H1 (cell line): ENCODE results near the gene CAPN8. TPM values are rescaled to one million over a fixed set of nuclear protein-coding genes. Genes with fewer than 3 reads are reported as not detected.

ENCODE experiments used
- CTCF ChIA-PET: fragments of 300-600 bp; sonication (Branson Sonifier 250); formaldehyde crosslinking; loops from one replicate; lab custom pipeline; 2021; ENCODE audit not compliant: partially characterized antibody; lab: Charles Lee
- POLR2A ChIA-PET: fragments of 300-600 bp; sonication (Branson Sonifier 250); formaldehyde crosslinking; loops from one replicate; lab custom pipeline; 2021; ENCODE audit warnings: inconsistent platforms; ENCODE audit not compliant: partially characterized antibody; lab: Charles Lee
- DNase-seq, 2 experiments: peaks; one replicate each; pipeline versions ENCODE4 v3.0.0 to v3.0.0-alpha.2; 2010 to 2022; ENCODE audit warnings: low spot score in 2 of 2, low read depth in 1 of 2, mixed read lengths in 1 of 2
- FAIRE-seq: peaks from 2 replicates; lab custom pipeline; 2011; peaks lifted over from hg19 to GRCh38; lab: Jason Lieb, UNC
- H2AFZ ChIP-seq: 2 replicates; pipeline ENCODE4 v1.8.1; 2012; ENCODE audit warnings: low read length, inconsistent platforms
- H2AK5ac ChIP-seq: 2 replicates; pipeline ENCODE4 v1.6.1; 2013; ENCODE audit warnings: low read depth, low read length
- H2BK120ac ChIP-seq: replicated peaks from 2 replicates; pipeline ENCODE3; 2013; ENCODE audit warnings: low read depth, low read length, inconsistent platforms
- H2BK12ac ChIP-seq: 2 replicates; pipeline ENCODE4 v1.6.1; 2013; ENCODE audit warnings: low read depth, low read length
- H2BK15ac ChIP-seq: 2 replicates; pipeline ENCODE4 v1.6.1; 2013; ENCODE audit warnings: low read length
- H2BK20ac ChIP-seq: 2 replicates; pipeline ENCODE4 v1.6.1; 2013; ENCODE audit warnings: low read length
- H2BK5ac ChIP-seq: 2 replicates; pipeline ENCODE4 v1.6.1; 2013; ENCODE audit warnings: low read depth, low read length
- H3K14ac ChIP-seq: 2 replicates; pipeline ENCODE4 v1.6.1; 2013; ENCODE audit warnings: inconsistent platforms; ENCODE audit not compliant: insufficient read length
- H3K18ac ChIP-seq: 2 replicates; pipeline ENCODE4 v1.6.1; 2013; ENCODE audit warnings: low read length; ENCODE audit errors: extremely low read depth
- H3K23ac ChIP-seq: 2 replicates; pipeline ENCODE4 v1.6.1; 2013; ENCODE audit warnings: inconsistent platforms; ENCODE audit not compliant: insufficient read length
- H3K23me2 ChIP-seq: 2 replicates; pipeline ENCODE4 v1.6.1; 2013; ENCODE audit warnings: low read depth, low read length
- H3K27ac ChIP-seq: 2 replicates; pipeline ENCODE4 v1.6.1; 2011; ENCODE audit warnings: low read depth, low read length, inconsistent platforms
- H3K27me3 ChIP-seq, 4 experiments: replicated peaks in 1 of 4; 1 replicate in 1 of 4; 2 replicates in 3 of 4; pipeline versions ENCODE4 v1.6.1 to v1.8.1; 2011 to 2013; ENCODE audit warnings: low read length in 3 of 4, mild to moderate bottlenecking in 3 of 4, inconsistent platforms in 2 of 4, mixed read lengths in 2 of 4, moderate library complexity in 1 of 4; ENCODE audit not compliant: control insufficient read depth in 3 of 4, insufficient read depth in 3 of 4; ENCODE audit errors: extremely low read depth in 1 of 4
- H3K36me3 ChIP-seq, 4 experiments: 2 replicates each; pipeline versions ENCODE4 v1.6.1 to v1.8.1; 2011 to 2013; ENCODE audit warnings: mild to moderate bottlenecking in 4 of 4, low read length in 3 of 4, moderate library complexity in 2 of 4, control low read depth in 1 of 4, inconsistent platforms in 1 of 4; ENCODE audit not compliant: insufficient read depth in 4 of 4, control insufficient read depth in 2 of 4
- H3K4ac ChIP-seq: replicated peaks from 2 replicates; pipeline ENCODE3; 2013; ENCODE audit warnings: low read length, low read depth, mixed read lengths, inconsistent platforms; ENCODE audit not compliant: insufficient read length
- H3K4me1 ChIP-seq, 4 experiments: replicated peaks in 1 of 4; 1 replicate in 1 of 4; 2 replicates in 3 of 4; pipeline versions ENCODE4 v1.6.1 to v1.8.1; 2011 to 2013; ENCODE audit warnings: low read length in 3 of 4, inconsistent platforms in 2 of 4, mixed read lengths in 1 of 4; ENCODE audit not compliant: insufficient read depth in 4 of 4, control insufficient read depth in 3 of 4
- H3K4me2 ChIP-seq, 2 experiments: 2 replicates each; pipeline versions ENCODE4 v1.6.1 to v1.8.1; 2011 to 2013; ENCODE audit warnings: low read depth in 2 of 2, low read length in 2 of 2, control low read depth in 1 of 2, inconsistent platforms in 1 of 2, mild to moderate bottlenecking in 1 of 2; ENCODE audit not compliant: insufficient read depth in 1 of 2
- H3K4me3 ChIP-seq, 4 experiments: fragments of 200-600, 300-600 bp in 1 of 4; sonication (generic), shearing (Covaris generic), sonication (Bioruptor Twin) in 1 of 4; 2 replicates each; pipeline versions ENCODE4 v1.5.1 to v1.8.1; 2011 to 2016; ENCODE audit warnings: low read length in 4 of 4, low read depth in 3 of 4, control low read depth in 2 of 4, inconsistent platforms in 2 of 4, mild to moderate bottlenecking in 2 of 4, mixed read lengths in 1 of 4, moderate library complexity in 1 of 4; ENCODE audit not compliant: insufficient read depth in 2 of 4; ENCODE audit errors: extremely low read depth in 1 of 4
- H3K56ac ChIP-seq: replicated peaks from 2 replicates; pipeline ENCODE3; 2013; ENCODE audit warnings: low read depth, mild to moderate bottlenecking, mixed read lengths, low read length, inconsistent platforms; ENCODE audit not compliant: insufficient read length
- H3K79me1 ChIP-seq: 2 replicates; pipeline ENCODE4 v1.6.1; 2013; ENCODE audit warnings: low read depth, low read length, control low read depth
- H3K79me2 ChIP-seq, 2 experiments: 2 replicates each; pipeline versions ENCODE4 v1.6.1 to v1.8.1; 2012 to 2013; ENCODE audit warnings: low read length in 2 of 2, mild to moderate bottlenecking in 2 of 2, inconsistent platforms in 1 of 2; ENCODE audit not compliant: insufficient read depth in 2 of 2, control insufficient read depth in 1 of 2
- H3K9ac ChIP-seq, 4 experiments: replicated peaks in 1 of 4; 1 replicate in 1 of 4; 2 replicates in 3 of 4; pipeline versions ENCODE4 v1.6.1 to v1.8.1; 2011 to 2013; ENCODE audit warnings: low read depth in 3 of 4, low read length in 3 of 4, control low read depth in 2 of 4, mild to moderate bottlenecking in 2 of 4, moderate library complexity in 2 of 4, inconsistent platforms in 1 of 4; ENCODE audit errors: extremely low read depth in 1 of 4
- H3K9me3 ChIP-seq, 2 experiments: 2 replicates each; pipeline versions ENCODE4 v1.6.1 to v1.8.1; 2012 to 2013; ENCODE audit warnings: mild to moderate bottlenecking in 2 of 2, moderate library complexity in 2 of 2, control low read depth in 1 of 2, inconsistent platforms in 1 of 2, low read depth in 1 of 2, low read length in 1 of 2, mixed read lengths in 1 of 2; ENCODE audit not compliant: insufficient read depth in 2 of 2
- H4K20me1 ChIP-seq, 2 experiments: replicated peaks in 1 of 2; 2 replicates each; pipeline versions ENCODE3 to v1.8.1; 2011 to 2013; ENCODE audit warnings: inconsistent platforms in 2 of 2, low read length in 2 of 2, mild to moderate bottlenecking in 1 of 2; ENCODE audit not compliant: insufficient read depth in 2 of 2, control insufficient read depth in 1 of 2
- H4K5ac ChIP-seq: 2 replicates; pipeline ENCODE4 v1.6.1; 2013; ENCODE audit warnings: low read length, low read depth, mixed read lengths, inconsistent platforms; ENCODE audit not compliant: insufficient read length
- H4K8ac ChIP-seq: 2 replicates; pipeline ENCODE4 v1.8.0; 2013; ENCODE audit warnings: mild to moderate bottlenecking, moderate library complexity, low read length, inconsistent platforms; ENCODE audit not compliant: insufficient read depth; ENCODE audit errors: extremely low read depth
- H4K91ac ChIP-seq: replicated peaks from 2 replicates; pipeline ENCODE3; 2013; ENCODE audit warnings: low read length, mixed read lengths, inconsistent platforms; ENCODE audit not compliant: insufficient read length
- EP300 ChIP-seq, 2 experiments: IDR thresholded peaks; 1 replicate in 1 of 2; 2 replicates in 1 of 2; pipeline ENCODE4 v1.6.1; 2011 to 2012; ENCODE audit warnings: low read depth in 2 of 2, low read length in 2 of 2, mild to moderate bottlenecking in 2 of 2, borderline replicate concordance in 1 of 2, inconsistent platforms in 1 of 2, moderate library complexity in 1 of 2
- GABPA ChIP-seq: IDR thresholded peaks from 2 replicates; pipeline ENCODE4 v1.6.1; 2011; ENCODE audit warnings: mild to moderate bottlenecking, low read length, moderate library complexity, borderline replicate concordance; ENCODE audit not compliant: insufficient read depth
- KDM5A ChIP-seq: fragments of 200-600 bp; IDR thresholded peaks from 2 replicates; pipeline ENCODE4 v1.7.1; 2012; ENCODE audit warnings: mild to moderate bottlenecking, low read length, inconsistent platforms, mixed read lengths
- POU5F1 ChIP-seq: IDR thresholded peaks from 2 replicates; pipeline ENCODE4 v1.6.1; 2011; ENCODE audit warnings: low read depth, mild to moderate bottlenecking, low read length, moderate library complexity
- RBBP5 ChIP-seq: IDR thresholded peaks from 2 replicates; pipeline ENCODE4 v1.7.1; 2012; ENCODE audit warnings: low read depth, mild to moderate bottlenecking, inconsistent platforms, low read length, moderate library complexity, borderline replicate concordance
- RNF2 ChIP-seq: fragments of 200-900, 300-1000 bp; sonication (generic); IDR thresholded peaks from 2 replicates; pipeline ENCODE4 v1.7.1; 2016; ENCODE audit warnings: borderline replicate concordance, low read depth, mild to moderate bottlenecking, antibody characterized with exemption, low read length; ENCODE audit not compliant: poor library complexity, severe bottlenecking; ENCODE audit errors: missing control alignments
- RXRA ChIP-seq: IDR thresholded peaks from 2 replicates; pipeline ENCODE4 v1.6.1; 2011; ENCODE audit warnings: low read depth, mild to moderate bottlenecking, low read length, moderate library complexity; ENCODE audit not compliant: insufficient read depth
- SIRT6 ChIP-seq: IDR thresholded peaks from one replicate; pipeline ENCODE4 v1.7.1; 2012; ENCODE audit warnings: low read length, inconsistent platforms
- SP1 ChIP-seq: IDR thresholded peaks from 2 replicates; pipeline ENCODE4 v1.6.1; 2011; ENCODE audit warnings: low read depth, low read length
- SP2 ChIP-seq: IDR thresholded peaks from 2 replicates; pipeline ENCODE4 v1.6.1; 2012; ENCODE audit warnings: mild to moderate bottlenecking, low read length, inconsistent platforms
- WGBS, 2 experiments: shearing (Covaris generic) in 1 of 2; methylation state at CpG; one replicate each; pipeline versions ENCODE4 v1.1.6 to v1.1.7; 2013 to 2015; ENCODE audit warnings: low lambda C conversion rate in 2 of 2, mixed read lengths in 2 of 2, inconsistent platforms in 1 of 2, low coverage in 1 of 2, missing lambda C conversion rate in 1 of 2; ENCODE audit not compliant: insufficient replicate concordance in 2 of 2, insufficient coverage in 1 of 2, insufficient read length in 1 of 2; ENCODE audit errors: extremely low coverage in 1 of 2, missing lambda C conversion rate in 1 of 2; 5-methylcytosine and 5-hydroxymethylcytosine counted together
- polyA plus RNA-seq, 7 experiments: library from polyadenylated mRNA; depleted of rRNA in 3 of 7; stranded (reverse) in 5 of 7; unstranded in 2 of 7; fragments of >200 nt in 5 of 7; fragments of 200-250 nt in 2 of 7; gene quantifications; 1 replicate in 5 of 7; 2 replicates in 1 of 7; 4 replicates in 1 of 7; pipeline versions ENCODE4 v1.2.1 to v1.2.3, GENCODE V29; 2011 to 2013; ENCODE audit warnings: missing spikeins in 2 of 7, mixed read lengths in 2 of 7
- total RNA-seq: library from RNA; stranded (reverse); fragmentation: NEBNext Ultra II Directional; extraction: Animal tissue kit (Norgen Biotek cat#: 25700); gene quantifications from 2 replicates; pipeline ENCODE4 v1.2.1, GENCODE V29; 2021

Gene CAPN8
- total and polyA plus RNA-seq, 2 of the 8 experiments (the other 6 are each of a cell fraction or from before 2014, with no cell fraction given) = 0.20 to 0.26 TPM

GRCh38 chr1:223650465-223650864, 15.0 kb downstream of the CAPN8 start:
- Histone ChIP-seq H3K9ac (no peak overlapping the region), H3K36me3 (no peaks in the 10 kb centered on the region), H4K20me1 (no peaks in the 10 kb centered on the region), H3K4ac (no peak overlapping the region), H2AK5ac (no peak overlapping the region), H2BK15ac (no peak overlapping the region), H3K23me2 (no peaks in the 10 kb centered on the region), H3K4me2 (no peak overlapping the region), H4K8ac (no peak overlapping the region), H3K27ac (no peak overlapping the region), H3K4me1 (peaks cover 8 to 23% (median 13%) of the 10 kb centered on the region in 4 experiments), H2AFZ (no peak overlapping the region), H3K4me3 (no peak overlapping the region), H4K91ac (no peak overlapping the region), H2BK120ac (no peak overlapping the region), H3K79me1 (no peaks in the 10 kb centered on the region), H3K18ac (no peak overlapping the region), H3K23ac (no peak overlapping the region), H3K79me2 (no peaks in the 10 kb centered on the region), H3K9me3 (no peaks in the 10 kb centered on the region), H3K27me3 (peaks cover 0 to 2% (median 0%) of the 10 kb centered on the region in 4 experiments; a peak in 1 of 7 replicates), H3K56ac (no peak overlapping the region), H2BK5ac (no peak overlapping the region), H4K5ac (no peak overlapping the region), H3K14ac (no peak overlapping the region), H2BK20ac (no peak overlapping the region), H2BK12ac (no peak overlapping the region)
- no peak for TF ChIP-seq SP1
- no peak for TF ChIP-seq GABPA
- TF ChIP-seq RXRA = no peak
- TF ChIP-seq SP2 = no peak
- TF ChIP-seq POU5F1 = no peak
- TF ChIP-seq KDM5A = no peak
- no peak for TF ChIP-seq EP300 (IDR thresholded peaks at IDR 0.05; ENCODE audit: borderline replicate concordance in 1 of 2, low read depth in 2 of 2, low read length in 2 of 2)
- no peak for TF ChIP-seq SIRT6
- TF ChIP-seq RBBP5 = no peak
- no peak for TF ChIP-seq RNF2
- ChIA-PET POLR2A (no interaction called here), CTCF (interaction anchor here (1.0 kb wide), 2 partner anchors 14 to 94 kb away, joined by 3 read pairs; no protein-coding TSS in a partner anchor)
- DNase-seq (no peak), FAIRE-seq (no peak)
- WGBS, 2 experiments = 84% methylated on average over 2 of the region's 2 CpGs; no CpG with 5 or more reads in 1 of the 2 experiments
